Glomerular visceral epithelial cell (primary cell): ENCODE measurements around the gene RASSF7.

ENCODE experiments used
- DNase-seq: peaks from one replicate; pipeline ENCODE4 v3.0.0-alpha.2; 2016; ENCODE audit errors: extremely low spot score

The RASSF7 gene

GRCh38 chr11:532986-533585 lies 27.7 kb upstream of the RASSF7 start:
- DNase-seq: no peak

- no peak for DNase-seq
Measured at GRCh38 chr11:533586-534395, 27.0 kb upstream of the RASSF7 start.

- no peak for DNase-seq
Measured at GRCh38 chr11:534396-535209, 26.2 kb upstream of the RASSF7 start.

GRCh38 chr11:535210-535518 lies 25.6 kb upstream of the RASSF7 start:
- no peak for DNase-seq

- peak; percentile 95 for DNase-seq
Measured at GRCh38 chr11:535519-536454, 25.0 kb upstream of the RASSF7 start, which contains the start of gene HRAS. HRAS (minus strand) TSS chr11:535576.

- peak; percentile 55 for DNase-seq
Measured at GRCh38 chr11:536841-537621, 23.7 kb upstream of the RASSF7 start, which contains the start of gene LRRC56. LRRC56 (plus strand) TSS chr11:537527; CDS start chr11:540685, 3,158 bp downstream.

GRCh38 chr11:537622-538430 lies 22.9 kb upstream of the RASSF7 start:
- no peak for DNase-seq

GRCh38 chr11:538431-539051 lies 22.2 kb upstream of the RASSF7 start:
- DNase-seq: no peak

GRCh38 chr11:539971-540481 lies 20.7 kb upstream of the RASSF7 start:
- no peak for DNase-seq

- DNase-seq: no peak
Measured at GRCh38 chr11:540583-541432, 20.0 kb upstream of the RASSF7 start.

- no peak for DNase-seq
Measured at GRCh38 chr11:541433-541885, 19.3 kb upstream of the RASSF7 start.

- no peak for DNase-seq
Measured at GRCh38 chr11:544817-545166, 16.0 kb upstream of the RASSF7 start.

GRCh38 chr11:545171-545570 lies 15.6 kb upstream of the RASSF7 start:
- DNase-seq: no peak

GRCh38 chr11:548700-549603 lies 11.8 kb upstream of the RASSF7 start:
- DNase-seq: no peak

- no peak for DNase-seq
Measured at GRCh38 chr11:550021-550745, 10.6 kb upstream of the RASSF7 start.

GRCh38 chr11:550746-551085 lies 10.1 kb upstream of the RASSF7 start:
- DNase-seq: no peak

- DNase-seq: no peak
Measured at GRCh38 chr11:551131-551530, 9.6 kb upstream of the RASSF7 start.
